HG02623 (cell line): Measurements from ENCODE around the gene CARMIL1.

Source experiments
- ATAC-seq: cut with Tn5 transposase; IDR thresholded peaks from one replicate; pipeline ENCODE4 v1.9.1; 2021; ENCODE audit warnings: moderate library complexity; ENCODE audit not compliant: unreplicated experiment

The CARMIL1 gene

GRCh38 chr6:25637960-25638434, 358.8 kb downstream of the CARMIL1 start:
- ATAC-seq, result no peak

- no peak for ATAC-seq
These were observed 360.5 kb downstream of the CARMIL1 start for GRCh38 chr6:25639653-25640052.

- ATAC-seq, result no peak
These were observed 361.3 kb downstream of the CARMIL1 start for GRCh38 chr6:25640446-25640845.

GRCh38 chr6:25640891-25641290, 361.7 kb downstream of the CARMIL1 start:
- no peak for ATAC-seq

GRCh38 chr6:25641377-25641776, 362.2 kb downstream of the CARMIL1 start:
- ATAC-seq, result no peak

- no peak for ATAC-seq
These were observed 362.9 kb downstream of the CARMIL1 start for GRCh38 chr6:25641940-25642666.

- ATAC-seq, result no peak
These were observed 363.6 kb downstream of the CARMIL1 start for GRCh38 chr6:25642667-25643328.

GRCh38 chr6:25645916-25646315, 366.7 kb downstream of the CARMIL1 start:
- no peak for ATAC-seq

GRCh38 chr6:25649611-25650010, 370.4 kb downstream of the CARMIL1 start:
- no peak for ATAC-seq

GRCh38 chr6:25652007-25652515, 372.9 kb downstream of the CARMIL1 start, which contains the start of gene SCGN:
SCGN (plus strand) TSS chr6:25652215; CDS start chr6:25652404, 189 bp downstream.
- no peak for ATAC-seq

- no peak for ATAC-seq
These were observed 376.5 kb downstream of the CARMIL1 start for GRCh38 chr6:25655723-25656122.

GRCh38 chr6:25659633-25660368, 380.6 kb downstream of the CARMIL1 start:
- ATAC-seq, result no peak

GRCh38 chr6:25660512-25660911, 381.3 kb downstream of the CARMIL1 start:
- ATAC-seq, result no peak

- ATAC-seq, result no peak
These were observed 382.1 kb downstream of the CARMIL1 start for GRCh38 chr6:25661129-25661779.

GRCh38 chr6:25665455-25665854, 386.3 kb downstream of the CARMIL1 start:
- ATAC-seq, result no peak

GRCh38 chr6:25669413-25669812, 390.2 kb downstream of the CARMIL1 start:
- ATAC-seq, result no peak
